DMS53 treated with DMSO at 0.1 percent for 48 hours (cell line): ENCODE results near the gene BTBD16.

Experiments
- DNase-seq: peaks from one replicate; lab custom pipeline; 2025; ENCODE audit not compliant: unreplicated experiment; lab: John Stamatoyannopoulos, UW

BTBD16 gene

GRCh38 chr10:122338609-122339441 lies 67.7 kb downstream of the BTBD16 start:
- DNase-seq: no peak

GRCh38 chr10:122341141-122341810 lies 70.2 kb downstream of the BTBD16 start:
- no peak for DNase-seq

DNA sequence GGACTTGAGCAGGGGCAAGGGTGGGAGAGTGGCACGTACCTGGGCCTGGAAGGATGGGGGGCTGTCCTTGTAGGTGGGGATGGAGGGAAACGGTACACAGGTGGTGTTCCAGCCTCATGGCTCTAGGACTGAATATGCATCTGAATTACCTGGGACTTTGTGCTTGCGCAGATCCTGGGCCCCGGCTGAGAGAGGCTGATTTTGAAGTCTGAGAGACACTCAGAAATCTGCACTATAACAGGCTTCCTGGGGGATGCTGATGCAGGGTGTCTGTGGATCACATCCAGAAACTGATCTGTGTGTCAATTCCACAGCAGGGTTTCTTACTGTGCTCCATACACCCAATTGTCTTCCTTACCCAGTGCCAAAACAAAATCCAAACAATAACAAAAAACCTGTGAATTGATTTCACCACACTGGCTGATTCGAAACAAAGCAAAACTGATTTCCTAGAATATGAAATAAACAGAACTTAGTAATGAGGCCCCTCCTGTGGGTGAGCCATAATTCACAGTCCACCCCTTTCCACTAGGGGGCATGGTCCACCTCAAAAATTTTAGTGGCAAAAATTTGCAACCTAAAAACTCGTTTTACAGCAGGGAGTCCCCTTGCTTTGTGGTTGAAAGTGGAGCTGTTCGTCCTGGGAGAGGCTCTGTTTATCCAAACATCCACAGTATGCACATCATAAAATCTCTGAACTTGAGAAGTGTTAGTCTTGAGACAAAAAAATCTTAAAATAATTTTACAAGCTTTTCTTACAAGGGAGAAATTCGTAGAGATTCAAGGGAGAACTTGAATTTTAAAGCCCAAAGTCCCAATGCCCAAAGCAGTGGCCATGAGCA lies 71.4 kb downstream of the BTBD16 start:
- peak; percentile 38 for DNase-seq

DNA sequence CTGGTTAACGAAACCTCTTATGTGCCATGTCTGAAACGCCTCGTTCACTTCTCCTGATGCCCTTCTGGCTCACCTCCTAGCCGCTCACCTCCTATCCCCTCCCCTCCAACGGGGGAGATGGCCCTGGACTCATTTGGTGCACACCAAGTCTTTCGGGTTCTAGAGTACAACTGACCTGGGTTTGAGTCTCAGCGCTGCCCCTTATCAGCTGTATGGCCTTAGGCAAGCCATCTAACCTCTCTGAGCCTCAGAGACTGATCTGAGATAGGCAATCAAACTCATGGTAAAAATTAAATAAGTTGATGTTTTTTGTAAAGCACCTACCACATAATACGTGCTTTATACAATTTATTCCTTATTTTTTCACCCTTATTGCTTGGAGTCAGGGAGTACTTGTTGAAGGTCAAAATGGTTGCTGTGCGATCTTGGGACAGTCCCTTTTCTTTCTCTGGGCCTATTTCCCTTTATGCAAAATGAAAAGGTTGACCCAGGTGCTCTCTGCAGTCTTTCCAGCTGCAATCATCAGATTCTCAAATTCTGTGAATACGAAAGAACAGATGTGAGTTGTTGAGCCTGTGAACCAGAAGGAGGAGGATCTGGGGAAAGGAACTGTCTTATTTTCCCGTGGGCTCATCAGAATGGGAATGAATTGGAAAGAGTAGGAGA lies 72.2 kb downstream of the BTBD16 start:
- no peak for DNase-seq

DNA sequence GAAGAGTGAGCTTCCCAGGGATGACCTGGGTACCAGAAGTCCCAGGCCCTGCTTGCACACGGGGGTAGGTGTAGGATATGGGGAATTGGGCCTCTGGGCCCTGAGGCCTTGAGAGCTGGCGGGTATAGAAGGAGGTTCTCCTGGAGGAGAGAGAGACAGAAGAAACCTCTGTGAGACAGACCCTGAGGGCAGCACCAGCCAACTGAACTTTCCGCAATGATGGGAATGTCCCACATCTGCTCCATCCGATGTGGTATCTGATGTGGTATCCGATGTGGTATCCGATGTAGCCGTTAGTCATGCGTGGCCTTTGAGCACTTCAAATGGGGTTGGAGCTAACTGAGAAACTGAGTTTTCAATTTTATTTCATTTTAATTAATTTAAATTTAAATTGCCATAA lies 72.8 kb downstream of the BTBD16 start:
- no peak for DNase-seq

GRCh38 chr10:122344741-122345258 lies 73.7 kb downstream of the BTBD16 start:
- no peak for DNase-seq

DNA sequence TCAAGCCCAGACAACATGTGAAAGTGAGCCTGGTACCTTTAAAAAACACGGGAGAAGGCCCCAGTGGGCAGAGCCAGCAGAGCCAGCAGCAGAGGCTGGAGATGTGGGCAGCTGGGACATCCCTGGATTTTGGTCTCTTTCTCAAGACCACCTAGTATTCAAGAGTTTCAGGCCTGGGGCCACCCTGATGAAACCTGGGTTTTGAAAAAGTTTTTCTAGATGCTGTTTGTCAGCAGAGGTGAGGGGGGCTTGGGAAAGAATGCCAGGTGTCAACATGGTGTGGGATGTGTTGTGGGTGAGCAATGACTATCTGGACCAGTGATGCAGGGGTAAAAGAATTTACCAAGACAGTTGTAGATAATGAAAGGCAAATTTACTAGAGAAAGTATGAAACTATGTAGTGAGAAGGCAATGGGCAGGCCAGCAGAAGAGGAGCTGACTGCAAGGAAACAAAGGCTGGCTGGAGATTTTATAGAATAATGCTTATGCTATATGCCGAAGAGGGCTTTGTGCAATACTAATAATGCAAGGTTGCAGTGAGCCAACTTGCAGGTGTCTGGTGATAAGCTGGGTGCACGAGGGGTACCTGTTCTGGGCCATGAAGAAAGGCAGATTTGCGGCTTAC lies 75.3 kb downstream of the BTBD16 start:
- no peak for DNase-seq

- no peak for DNase-seq
These were observed 76.2 kb downstream of the BTBD16 start for GRCh38 chr10:122347170-122347841.

GRCh38 chr10:122348512-122348911 lies 77.4 kb downstream of the BTBD16 start:
- DNase-seq: peak; percentile 81

DNA sequence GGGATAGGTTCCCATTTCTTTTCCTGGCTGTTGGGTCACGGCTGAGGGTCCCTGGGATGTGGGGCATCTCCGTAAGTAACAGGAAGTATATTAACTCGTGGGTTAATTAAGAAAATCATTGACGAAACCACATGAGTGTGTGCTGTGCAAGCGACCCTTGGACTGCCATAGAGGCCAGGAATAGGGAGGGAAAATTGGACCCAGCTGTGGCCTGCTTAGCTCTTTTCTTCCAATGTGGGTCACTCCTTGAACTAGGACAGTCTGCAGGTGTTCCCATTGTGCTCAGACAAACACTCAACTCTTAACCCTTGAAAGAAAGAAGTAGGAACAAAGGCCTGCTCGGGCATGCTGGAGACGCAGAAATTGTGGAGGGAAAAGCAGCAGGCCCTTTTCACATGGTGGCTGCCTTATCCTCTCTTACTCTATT lies 77.9 kb downstream of the BTBD16 start:
- peak; percentile 51 for DNase-seq

GRCh38 chr10:122349758-122350369 lies 78.8 kb downstream of the BTBD16 start:
- DNase-seq: no peak

DNA sequence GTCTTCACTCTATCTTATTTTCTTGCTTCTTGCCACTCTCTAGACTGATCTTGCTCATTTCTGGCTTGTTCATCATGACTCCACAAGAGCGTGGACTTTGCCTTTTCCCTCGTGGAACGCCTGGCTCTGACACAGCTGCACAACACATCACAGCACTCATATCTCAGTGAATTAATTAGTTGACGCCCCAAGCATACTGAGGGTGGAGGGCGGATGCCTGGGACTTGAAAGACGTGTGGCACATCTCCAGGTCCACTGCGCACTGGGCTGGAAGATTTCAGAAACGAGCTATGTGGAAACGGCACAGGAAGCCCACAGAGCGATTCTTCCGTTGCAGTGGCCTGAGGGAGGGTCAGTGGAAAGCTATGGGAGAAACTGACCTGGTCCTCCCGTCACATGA lies 79.8 kb downstream of the BTBD16 start:
- DNase-seq: no peak

DNA sequence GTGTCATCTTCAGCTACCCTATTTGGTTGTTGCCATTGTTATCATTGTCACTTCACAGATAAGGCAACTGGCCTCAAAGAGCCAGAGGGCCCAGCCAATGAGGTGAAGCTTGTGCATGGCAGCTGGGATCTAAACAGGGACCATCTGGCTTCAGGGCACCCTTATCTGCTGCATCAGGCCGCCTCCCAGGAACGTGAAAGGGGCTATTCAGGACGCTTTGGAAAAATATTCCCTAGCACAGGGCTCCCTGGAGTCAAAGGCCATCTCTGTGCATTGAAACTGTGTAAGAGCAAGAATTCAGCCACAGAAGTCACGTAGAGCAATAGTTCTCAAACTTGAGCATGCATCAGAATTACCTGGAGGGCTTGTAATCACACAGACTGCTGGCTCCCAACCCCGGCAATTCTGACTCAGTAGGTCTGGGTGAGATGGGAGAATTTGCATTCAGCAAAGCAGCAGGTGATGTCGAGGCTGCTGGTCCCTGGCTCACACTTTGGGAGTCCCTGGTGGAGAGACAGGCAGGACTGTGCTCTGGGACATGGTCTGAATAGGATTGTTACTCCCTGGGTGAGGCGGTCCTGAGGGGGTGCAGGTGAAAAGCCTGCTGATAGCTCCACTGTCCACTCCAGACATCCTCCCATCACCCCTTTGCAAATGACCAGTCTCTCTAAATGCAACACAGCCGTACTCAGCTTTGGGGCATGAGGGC lies 81.9 kb downstream of the BTBD16 start:
- no peak for DNase-seq

DNA sequence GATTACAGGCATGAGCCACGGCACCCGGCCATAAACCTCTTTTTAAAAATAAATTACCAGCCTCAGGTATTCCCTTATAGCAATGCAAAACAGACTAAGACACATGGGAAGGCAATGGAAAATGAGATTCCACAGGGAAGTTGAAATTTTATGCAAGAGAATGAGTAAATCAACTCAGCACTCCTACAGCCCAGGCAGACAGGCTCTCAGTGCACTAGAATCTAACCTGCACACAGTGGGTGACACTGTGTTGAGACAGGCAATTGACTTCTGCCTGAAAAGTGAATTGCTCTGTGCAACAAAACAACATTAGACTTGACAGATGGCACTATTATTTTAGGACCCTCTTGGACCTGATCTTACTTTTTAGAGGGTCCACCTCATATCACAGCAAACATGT lies 83.3 kb downstream of the BTBD16 start:
- no peak for DNase-seq

GRCh38 chr10:122357685-122358084 lies 86.6 kb downstream of the BTBD16 start:
- DNase-seq: no peak

GRCh38 chr10:122359621-122360020 lies 88.5 kb downstream of the BTBD16 start:
- no peak for DNase-seq

DNA sequence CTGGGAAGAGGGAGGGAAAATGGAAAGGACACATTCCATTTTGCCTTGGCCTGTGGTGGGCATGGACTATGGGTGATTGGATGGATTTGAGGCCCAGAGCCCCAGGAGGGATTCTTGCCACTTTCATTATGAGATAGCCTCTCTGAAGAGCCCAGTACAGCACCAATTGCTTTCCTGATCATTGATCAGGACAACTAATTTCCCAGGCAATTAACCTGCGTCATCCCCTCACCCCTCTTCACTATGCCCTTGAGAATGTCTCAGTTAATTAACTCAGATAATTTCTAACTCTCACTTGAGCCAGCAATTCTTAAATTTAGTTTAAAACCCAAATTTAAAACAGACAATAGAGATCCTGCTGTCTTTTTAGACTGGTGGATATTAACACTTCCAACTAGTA lies 90.0 kb downstream of the BTBD16 start:
- DNase-seq: no peak

DNA sequence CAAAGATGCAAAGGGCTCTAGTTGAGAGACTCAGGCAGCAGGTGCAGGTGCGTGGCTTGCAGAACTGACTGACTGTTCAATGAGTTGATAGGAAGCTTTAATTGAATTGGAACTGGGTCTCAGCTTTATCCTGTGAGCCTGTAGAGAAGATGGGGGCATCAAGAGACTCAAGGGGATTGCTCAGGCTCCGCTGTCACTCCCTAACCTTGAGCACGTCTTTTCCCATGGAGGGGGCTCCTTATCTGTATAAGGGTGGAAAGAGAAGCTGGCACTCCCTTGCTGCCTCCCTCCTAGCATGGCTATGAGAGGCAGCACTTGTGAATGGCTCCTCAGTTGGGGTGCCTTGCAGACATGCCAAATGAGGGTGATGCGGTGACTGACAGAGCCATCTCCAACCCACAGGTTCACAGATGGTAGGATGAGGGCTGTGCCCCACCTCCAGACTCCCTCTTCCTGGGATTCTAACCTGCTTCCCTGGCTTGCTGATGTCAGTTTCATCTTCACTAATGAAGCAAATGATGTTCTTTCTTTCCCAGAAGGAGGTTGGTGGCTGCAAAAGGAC lies 91.0 kb downstream of the BTBD16 start:
- no peak for DNase-seq
